Right lung (tissue), 5 donors: ENCODE data around the gene SCARF2. TPM values are rescaled to one million over a fixed set of nuclear protein-coding genes. Genes with fewer than 3 reads are reported as not detected.

ENCODE experiments used
- polyA plus RNA-seq, 5 donors: library from polyadenylated mRNA; unstranded; fragments of 120-200 nt; gene quantifications; one replicate each; pipeline versions ENCODE4 v1.2.1 to v1.2.3, GENCODE V29; 2013; ENCODE audit warnings: inconsistent platforms in 1 of 5, low replicate concordance in 1 of 5; ENCODE audit not compliant: insufficient read length in 5 of 5, insufficient read depth in 1 of 5

The SCARF2 gene
- polyA plus RNA-seq, 5 donors: 15.1 to 39.6 (median 23.5) TPM

Other genes with a start within 250 kb of the SCARF2 start
- 10 to 100 TPM in 1 of 5 donors, 1 to 10 TPM in 4; 4.2 to 11.9 (median 4.9) TPM for gene RTN4R, start 169.5 kb downstream of the SCARF2 start, polyA plus RNA-seq
- 10 to 100 TPM; 40.9 to 69.8 (median 50.9) TPM for gene DGCR6L, start 117.8 kb downstream of the SCARF2 start, polyA plus RNA-seq
- gene ZNF74, start 43.7 kb downstream of the SCARF2 start, polyA plus RNA-seq: 10 to 100 TPM; 16.2 to 22.5 (median 21.0) TPM
- gene KLHL22, start 58.0 kb upstream of the SCARF2 start, polyA plus RNA-seq: 10 to 100 TPM; 30.0 to 36.0 (median 33.9) TPM
- gene MED15, start 69.8 kb upstream of the SCARF2 start, polyA plus RNA-seq: 10 to 100 TPM; 38.1 to 62.5 (median 50.7) TPM